HG02884 (cell line): ENCODE measurements around the gene CNTNAP2.
"Not testable (repeated sequence)": the region's sequence is repeated elsewhere in the genome, so short reads cannot be mapped to it uniquely, and the experiment has no call there.

ENCODE experiments used
- ATAC-seq: cut with Tn5 transposase; IDR thresholded peaks from one replicate; pipeline ENCODE4 v1.9.1; 2021; ENCODE audit warnings: mild to moderate bottlenecking, moderate library complexity; ENCODE audit not compliant: unreplicated experiment

Gene CNTNAP2

DNA sequence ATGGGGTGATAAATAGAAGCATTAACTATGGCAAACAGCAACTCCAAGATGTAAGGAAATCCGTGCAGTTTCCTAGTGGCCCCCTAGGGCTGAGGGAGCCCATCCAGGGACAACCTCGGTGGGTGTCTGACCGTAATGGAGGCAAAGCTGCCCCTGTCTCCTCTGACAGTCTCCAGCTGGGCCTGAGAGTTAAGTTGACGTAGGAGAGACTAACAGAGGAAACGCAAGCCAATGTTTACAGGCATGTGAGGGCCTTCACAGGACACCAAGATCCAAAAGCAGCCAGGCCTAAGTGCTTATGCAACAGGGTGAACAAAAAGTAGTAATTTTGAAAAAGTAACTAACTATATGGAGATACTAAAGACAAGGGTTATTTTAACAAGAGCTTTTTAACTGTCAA is 2144.0 kb downstream of the CNTNAP2 start:
- no peak for ATAC-seq

DNA sequence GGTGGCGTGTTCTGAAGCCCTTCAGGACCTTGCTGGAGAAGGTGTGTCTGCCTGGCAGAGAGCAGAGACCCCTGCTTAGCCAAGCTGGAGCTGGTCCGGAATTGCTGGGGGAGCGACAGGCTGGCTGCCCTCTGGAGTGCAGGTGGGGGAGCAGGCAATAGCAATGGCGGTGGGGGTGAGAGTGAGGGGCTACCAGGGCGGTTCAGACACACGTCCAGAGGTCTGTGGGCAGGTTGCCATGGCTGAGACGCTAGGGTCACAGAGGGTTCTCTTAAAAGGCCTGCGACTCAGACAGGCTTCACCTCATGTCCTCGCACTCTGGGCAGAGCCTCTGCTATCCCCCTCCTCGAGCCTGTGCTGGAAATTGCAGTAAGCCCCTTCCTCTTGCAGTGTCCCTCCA is 2144.9 kb downstream of the CNTNAP2 start:
- ATAC-seq = no peak

DNA sequence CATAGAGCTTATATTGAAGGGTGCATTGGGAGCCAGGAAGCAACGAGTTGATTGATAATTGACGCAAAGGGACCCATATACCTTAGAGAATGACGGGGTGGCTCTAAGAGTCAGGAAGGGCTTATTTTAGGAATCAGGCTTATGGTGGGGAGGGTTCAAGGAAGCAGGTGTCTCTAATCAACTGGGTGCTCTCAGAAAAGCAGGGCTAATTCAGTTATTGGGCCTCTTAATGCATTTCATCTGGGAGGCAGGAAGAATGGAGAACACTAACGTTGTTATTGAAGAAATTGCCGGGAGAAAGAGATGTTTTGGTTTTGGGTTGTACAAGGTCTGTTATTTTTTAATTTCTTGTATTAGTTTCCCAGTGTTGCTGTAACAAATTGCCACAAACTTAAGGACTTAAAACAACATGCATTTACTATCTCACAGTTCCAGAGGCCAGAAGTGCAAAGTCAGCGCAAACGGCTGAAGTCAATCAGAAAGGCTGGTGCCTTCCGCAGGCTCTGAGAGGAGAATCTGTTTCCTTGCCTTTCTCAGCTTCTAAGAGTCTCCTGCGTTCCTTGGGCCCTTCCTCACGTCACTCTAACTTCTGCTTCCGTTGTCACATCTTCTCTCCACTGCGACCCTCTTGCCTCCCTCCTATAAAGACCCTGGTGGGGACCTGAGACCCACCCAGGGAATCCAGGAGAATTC is 2145.5 kb downstream of the CNTNAP2 start:
- ATAC-seq = no peak

DNA sequence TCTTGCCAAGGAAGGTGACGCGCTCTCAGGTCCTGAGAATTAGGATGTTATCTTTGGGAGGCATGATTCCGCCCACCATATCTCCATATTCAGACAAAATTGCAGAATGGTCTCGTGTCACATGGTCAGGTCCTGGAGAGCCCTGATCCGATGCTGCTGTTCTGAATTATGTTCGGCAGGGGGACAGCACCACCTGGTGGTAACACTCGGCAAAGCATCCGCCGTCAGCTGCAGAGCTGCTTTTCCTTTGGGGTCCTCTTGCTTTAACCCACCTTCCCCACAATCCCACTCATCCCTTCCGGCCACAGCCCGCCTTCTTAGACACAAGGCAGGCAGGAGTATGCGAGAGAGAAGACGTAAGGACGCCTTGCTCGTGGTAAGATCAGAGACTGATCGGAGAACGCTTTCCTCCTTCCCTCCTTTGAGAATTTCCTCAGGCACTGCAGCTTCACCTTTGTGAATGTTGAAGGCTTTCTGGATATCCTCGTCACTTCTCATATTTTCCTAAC is 2146.2 kb downstream of the CNTNAP2 start:
- peak; percentile 76 for ATAC-seq

DNA sequence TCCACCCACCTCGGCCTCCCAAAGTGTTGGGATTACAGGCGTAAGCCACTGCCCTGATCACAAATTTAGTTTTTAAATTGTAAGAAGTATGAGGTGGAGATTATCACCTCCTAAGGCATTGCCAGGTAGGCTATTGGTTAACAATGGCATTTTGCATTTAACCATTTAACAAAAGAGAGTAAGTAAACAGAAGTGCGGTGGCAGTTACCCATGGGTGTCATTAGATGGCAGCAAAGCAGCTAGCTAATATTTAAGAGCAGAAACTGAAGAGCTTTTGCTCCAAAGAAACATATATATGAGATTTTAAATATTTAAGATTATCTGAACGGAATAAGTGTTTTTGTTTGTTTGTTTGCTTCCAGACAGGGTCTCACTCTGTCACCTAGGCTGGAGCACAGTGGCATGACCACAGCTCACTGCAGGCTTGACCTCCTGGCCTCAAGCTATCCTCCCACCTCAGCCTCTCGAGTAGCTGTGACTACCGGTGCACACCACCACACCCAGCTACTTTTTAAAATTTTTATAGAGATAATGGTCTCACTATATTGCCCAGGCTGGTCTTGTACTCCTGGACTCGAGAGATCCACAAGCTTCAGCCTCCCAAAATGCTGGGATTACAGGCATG is 2148.4 kb downstream of the CNTNAP2 start:
- peak; percentile 47 for ATAC-seq

DNA sequence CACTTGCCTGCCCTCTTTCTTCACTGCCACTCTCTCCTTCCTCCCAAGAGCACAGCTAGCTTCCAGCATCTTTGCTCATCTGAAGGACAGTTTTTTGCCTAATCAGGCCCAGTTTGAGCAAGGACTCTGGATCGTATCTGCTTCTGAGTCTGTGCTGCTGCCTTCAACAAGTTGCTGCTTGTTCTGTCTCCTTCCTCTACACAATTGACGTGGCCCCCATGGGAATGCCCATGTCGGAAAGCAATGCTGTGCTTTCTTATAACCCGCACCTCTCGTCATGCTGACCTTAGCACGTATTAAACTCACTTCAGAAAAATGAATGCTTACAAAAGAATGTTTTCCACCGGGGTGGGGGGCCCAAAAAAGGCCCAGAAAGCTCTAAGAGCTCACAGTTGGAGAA is 2149.3 kb downstream of the CNTNAP2 start:
- no peak for ATAC-seq

DNA sequence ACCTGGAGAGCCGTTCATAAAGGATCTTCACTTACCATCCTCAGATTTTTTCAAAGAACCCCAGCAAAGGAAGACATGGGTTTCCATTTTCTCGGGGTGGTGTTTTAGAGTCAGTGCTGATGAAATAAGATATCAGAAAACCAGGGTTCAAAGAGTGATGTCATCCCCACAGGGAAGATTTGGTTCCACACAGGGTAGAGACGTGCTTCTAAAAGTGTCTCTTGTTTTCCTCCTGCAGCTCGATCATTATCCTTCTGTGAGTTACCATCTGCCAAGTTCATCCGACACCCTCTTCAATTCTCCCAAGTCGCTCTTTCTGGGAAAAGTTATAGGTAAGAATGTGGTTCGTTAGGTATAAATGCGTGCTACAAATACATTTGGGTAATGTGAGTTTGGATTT is 2150.2 kb downstream of the CNTNAP2 start:
- no peak for ATAC-seq

DNA sequence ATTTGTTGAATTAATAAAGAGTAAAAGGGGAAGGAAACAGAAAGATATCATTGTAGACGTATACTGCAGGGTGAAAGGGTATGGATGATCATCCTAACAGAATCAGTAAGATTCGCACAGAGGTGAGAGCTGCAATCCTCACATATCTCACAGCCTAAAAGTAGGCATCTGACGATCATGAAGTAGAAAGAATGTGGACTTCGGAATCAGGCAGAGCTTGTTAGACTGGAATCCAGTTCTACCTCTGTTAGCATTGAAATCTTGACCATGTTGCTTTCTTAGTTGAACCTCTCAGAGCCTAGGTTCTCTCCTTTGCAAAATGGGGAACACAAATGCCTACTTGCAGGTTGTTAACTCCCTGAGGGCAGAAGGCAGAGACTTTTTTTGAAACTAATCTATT is 2154.0 kb downstream of the CNTNAP2 start:
- no peak for ATAC-seq

DNA sequence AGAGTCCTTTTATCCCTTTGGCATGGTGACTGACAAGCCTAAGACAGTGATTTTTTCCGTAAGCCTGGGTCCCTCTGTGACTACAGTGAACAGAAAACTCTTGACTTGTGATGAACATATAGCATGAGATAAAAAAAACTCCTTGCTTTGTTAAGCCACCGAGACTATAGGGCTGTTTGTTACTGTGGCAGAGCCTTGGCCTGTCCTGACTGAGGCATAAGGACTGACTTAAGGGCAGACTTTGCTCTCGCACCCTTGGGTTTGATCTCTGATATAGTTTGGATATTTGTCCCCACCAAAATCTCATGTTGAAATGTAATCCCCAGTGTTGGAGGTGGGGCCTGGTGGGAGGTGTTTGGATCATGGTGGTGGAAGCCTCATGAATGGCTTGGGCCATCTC is 2157.5 kb downstream of the CNTNAP2 start:
- ATAC-seq = no peak

DNA sequence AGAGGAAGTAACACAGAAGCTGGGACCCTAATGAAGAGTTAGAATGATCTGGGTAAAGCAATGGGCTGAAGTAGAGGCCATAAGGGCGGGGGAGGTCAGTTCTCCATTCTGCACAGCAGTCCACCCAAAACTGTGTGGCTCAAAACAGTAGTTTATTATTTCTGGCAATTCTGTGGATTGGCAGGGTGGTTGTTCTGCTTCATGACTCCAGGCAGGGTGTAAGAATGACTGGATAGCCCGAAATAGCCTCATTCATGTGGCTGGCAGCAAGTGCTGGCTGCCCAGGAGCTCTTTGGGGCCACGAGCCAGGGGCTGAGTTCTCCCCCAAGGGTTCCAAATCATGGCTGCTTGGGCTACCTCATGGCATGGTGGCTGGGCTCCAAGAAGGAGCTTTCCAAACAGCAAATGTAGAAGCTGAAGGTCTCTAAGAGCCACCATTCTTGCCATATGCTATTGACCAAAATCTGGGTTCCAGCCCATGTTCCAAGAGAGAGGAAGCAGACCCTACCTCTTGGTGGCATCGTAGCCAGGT is 2158.8 kb downstream of the CNTNAP2 start:
- ATAC-seq = no peak

DNA sequence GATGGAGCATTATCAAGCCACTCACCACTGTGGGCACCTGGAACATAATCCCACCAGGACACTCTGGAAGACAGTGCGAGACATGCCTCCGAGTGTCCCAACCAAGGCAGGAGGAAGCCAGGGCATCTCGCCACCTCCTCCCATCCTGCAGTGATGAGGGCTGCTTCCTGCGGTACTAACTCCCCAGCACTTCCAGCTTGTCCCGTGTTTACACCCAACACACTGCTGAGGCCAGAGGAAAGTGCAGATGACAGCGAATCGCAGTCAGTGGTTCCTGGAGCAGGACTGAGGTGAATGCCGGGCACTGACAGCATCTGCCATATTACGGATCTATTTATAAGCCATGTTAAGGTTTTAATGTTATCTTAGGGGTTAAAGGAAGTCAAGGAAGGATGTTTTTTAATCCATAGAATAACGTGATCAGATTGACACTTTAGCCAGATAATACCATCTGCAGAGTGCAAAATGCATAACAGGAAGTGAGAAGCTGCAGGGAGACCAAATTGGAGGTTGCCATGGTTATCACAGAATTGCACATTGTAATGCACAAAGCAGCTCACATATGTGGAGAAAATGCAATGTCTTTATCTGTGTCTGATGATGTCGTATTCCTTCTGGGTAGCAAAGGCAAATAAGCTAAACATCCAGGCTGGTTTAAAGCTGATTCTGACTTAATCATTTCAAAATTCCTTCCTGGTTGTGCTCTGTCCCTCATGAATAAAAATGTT is 2159.9 kb downstream of the CNTNAP2 start:
- ATAC-seq = peak; percentile 75

DNA sequence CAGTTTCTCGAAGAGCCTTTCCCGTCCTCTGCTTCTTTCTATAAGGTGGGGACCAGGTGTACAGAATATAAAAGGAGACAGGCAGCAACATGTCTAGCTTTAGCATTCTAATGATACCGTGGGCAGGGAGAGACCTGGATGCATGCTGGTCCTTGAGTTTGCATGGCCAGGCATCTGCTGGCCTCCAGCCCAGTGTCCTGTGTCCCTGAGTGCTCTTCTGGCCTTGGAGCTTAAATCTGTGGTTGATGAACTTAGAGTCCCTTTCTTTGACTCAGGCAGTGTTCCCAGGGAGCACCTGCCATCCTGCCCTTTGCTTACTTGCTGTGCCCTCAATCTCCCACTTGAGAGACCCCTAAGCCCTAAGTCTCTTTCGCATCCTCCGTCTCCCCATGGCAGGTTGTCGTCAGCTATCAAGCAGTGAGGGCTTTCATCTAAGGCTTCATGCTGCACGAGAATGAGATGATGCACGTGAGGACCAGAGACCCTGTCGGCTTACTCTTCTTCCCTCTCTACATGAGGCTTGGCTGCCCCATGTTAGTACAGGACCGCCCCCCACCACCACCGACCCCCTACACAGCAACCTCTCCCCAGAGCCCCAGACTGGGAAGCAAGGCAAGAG is 2160.6 kb downstream of the CNTNAP2 start:
- ATAC-seq = no peak

DNA sequence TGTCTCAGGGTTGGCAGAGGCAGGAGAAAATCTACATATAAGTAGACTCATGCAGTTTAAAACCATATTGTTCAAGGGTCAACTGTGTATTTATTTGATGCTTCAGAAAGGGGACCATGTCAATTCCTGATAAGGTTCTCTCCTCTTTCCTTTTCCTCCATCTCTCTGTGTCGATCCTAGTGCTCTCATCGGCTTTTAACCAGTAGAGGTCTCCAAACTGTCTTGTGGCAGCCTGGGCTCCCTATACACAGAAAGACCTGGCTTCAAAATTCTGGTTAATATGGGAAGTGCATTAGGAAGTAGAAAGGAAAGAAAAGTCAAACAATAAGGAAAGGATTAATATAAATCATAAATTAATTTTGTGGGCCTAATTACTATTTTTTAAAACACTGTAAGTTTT is 2169.5 kb downstream of the CNTNAP2 start:
- ATAC-seq = no peak

DNA sequence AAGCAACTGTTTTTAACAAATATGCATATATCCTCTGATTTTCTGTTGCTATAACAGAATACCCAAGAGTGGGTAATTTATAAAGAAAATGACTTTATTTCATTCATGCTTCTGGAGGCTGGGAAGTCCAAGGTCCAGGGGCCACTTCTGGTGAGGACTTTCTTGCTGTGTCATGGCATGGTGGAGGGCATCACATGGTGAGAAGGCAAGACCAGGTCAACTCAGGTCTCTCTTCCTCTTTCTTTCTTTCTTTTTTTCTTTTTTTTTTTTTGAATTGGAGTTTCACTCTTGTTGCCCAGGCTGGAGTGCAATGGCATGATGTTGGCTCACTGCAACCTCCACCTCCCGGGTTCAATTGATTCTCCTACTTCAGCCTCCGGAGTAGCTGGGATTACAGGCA is 2170.9 kb downstream of the CNTNAP2 start:
- ATAC-seq = no peak

DNA sequence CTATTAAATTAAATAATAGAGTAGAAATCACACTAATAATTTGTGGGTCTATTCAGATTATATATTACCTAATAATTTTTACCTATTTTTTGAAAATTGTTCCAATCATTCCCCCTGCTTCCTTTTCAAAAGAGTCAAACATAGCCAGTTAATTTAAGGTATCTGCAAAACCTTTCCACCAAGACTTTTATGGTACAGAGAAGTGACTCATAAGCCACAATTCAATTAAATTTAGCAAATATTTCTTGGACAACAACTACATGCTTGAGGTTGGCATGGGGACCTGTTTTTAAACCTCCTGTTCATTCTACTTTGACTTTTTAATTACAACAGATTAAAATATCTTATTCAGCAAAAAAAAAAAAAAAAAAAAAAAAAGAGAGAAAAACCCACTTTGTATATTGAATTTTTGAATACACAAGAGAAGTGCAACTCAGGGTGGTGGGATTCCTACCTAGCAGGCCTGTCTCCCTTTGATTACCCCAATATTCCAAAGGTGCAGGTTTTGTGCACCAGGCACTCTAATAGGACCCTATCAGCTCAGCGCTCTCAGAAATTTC is 2172.1 kb downstream of the CNTNAP2 start:
- ATAC-seq = no peak

DNA sequence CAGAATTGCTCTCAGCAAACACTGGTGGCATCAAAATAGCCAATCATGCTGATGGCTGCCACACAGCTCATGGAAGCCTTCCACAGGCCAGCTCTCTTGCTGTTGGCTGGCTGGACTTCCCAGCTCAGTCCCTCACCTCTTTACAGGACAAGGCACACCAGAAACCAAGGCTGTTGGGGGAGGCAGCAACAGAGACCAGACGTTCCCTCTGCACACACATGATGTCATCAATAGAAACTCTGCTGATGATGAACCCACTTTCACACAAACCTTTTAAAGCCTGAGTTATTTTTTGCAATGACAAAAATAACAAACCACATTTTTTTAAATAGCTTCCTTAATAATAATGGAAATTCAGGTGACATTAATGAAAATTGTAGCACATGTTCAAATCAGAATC is 2173.0 kb downstream of the CNTNAP2 start:
- peak; percentile 92 for ATAC-seq

DNA sequence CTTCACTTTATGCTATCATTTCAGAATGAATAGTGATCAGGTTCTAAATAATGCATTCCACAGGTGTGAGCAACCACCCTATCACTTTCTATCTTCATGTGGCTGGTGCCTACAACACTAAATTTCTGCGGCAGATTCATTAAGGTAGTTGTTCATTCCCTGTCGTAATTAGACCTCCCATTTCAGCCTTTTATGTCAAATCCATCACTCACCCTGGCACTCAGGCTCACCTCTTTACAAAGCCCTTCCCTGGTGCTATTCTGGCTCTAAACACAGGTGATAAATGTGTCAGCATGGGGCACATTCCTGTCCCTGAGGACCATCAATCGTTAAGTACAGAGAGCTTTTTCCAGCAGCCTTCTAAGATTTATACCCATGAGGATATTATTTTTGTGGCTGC is 2173.9 kb downstream of the CNTNAP2 start:
- no peak for ATAC-seq

DNA sequence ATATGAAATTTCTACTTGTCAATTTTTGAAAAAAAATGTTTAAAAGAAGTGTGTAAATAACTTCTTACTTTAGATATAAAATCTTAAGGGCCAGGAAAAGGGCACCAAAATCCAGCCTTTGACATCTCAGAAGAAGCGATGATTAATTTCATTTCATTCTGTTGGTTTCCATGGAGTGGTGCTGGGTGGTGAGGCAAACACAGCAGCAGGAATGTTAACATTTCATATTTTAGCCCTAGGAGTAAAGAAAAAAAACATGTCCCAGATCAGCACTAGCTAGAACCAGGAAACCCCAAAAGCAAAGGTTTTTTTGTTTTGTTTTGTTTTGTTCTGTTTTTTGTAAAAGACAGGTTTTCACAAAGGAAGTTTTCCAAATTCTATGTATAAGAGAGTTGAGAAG is 2175.2 kb downstream of the CNTNAP2 start:
- no peak for ATAC-seq

DNA sequence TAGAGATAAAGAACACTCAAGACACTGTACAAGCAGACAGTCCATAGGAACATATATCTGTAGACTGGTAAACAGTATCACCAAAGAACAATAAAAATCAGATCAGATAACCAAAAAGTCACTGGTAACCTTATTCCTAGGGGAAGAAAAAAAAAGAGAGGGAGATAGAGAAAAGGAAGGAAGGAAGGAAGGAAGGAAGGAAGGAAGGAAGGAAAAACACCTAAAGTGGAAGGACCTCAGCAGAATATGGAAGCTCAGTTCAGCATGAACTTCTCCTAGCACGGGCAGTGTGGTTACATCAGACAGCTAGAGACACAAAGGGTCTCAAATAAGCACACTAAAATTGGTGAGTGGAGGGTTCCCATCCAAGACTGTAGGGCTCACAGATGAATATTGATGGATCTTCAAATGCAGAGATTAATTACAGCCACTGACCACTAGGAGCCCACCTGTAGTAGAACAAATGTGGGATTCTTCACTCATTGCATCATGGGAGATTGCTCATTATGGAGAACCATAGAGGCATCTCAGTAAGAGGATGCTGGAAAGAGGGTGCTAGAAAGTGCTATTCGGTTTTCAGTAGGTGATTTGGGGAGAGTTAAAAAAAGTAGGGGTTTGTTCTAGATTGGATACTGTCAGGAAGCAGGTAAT is 2180.5 kb downstream of the CNTNAP2 start:
- ATAC-seq = no peak

DNA sequence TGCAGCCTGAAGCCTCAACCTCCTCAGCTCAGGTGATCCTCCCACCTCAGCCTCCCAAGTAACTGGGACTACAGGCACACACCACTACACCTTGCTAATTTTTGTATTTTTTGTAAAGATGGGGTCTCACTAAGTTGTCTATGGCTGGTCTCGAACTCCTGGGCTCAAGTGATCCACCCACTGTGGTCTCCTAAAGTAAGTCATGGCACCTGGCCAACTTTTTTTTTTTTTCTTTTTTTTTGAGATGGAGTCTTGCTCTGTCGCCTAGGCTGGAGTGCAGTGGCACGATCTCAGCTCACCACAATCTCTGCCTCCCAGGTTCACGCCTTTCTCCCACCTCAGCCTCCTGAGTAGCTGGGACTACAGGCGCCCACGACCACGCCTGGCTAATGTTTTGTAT is 2182.2 kb downstream of the CNTNAP2 start:
- ATAC-seq = not testable (repeated sequence)
